OCI-LY7 (cell line): ENCODE measurements around the gene FAM53C.

Experiments used
- CTCF ChIP-seq: fragments of 200-600 bp; sonication (generic); conservative IDR thresholded peaks from 2 replicates; pipeline ENCODE4 v1.5.1; 2014; ENCODE audit warnings: mild to moderate bottlenecking, antibody characterized with exemption, low read length, moderate library complexity, mixed read lengths
- EZH2phosphoT487 ChIP-seq: fragments of 200-600 bp; sonication (generic); IDR thresholded peaks from 2 replicates; pipeline ENCODE4 v1.6.1; 2018; ENCODE audit warnings: low read depth, borderline replicate concordance, mild to moderate bottlenecking, mixed run types, antibody characterized with exemption, low read length, moderate library complexity, mixed read lengths

GRCh38 chr5:138350563-138350890 lies 12.5 kb downstream of the FAM53C start:
- no peak for TF ChIP-seq CTCF
- no peak for TF ChIP-seq EZH2phosphoT487
